Measurements from ENCODE around the gene OR4B1. TPM values are rescaled to one million over a fixed set of nuclear protein-coding genes. Genes with fewer than 3 reads are reported as not detected.

OR4B1 gene
- total and polyA plus RNA-seq, 2 donors (not counting 3 experiments of a cell fraction or from before 2014, with no cell fraction given), result not detected

DNA sequence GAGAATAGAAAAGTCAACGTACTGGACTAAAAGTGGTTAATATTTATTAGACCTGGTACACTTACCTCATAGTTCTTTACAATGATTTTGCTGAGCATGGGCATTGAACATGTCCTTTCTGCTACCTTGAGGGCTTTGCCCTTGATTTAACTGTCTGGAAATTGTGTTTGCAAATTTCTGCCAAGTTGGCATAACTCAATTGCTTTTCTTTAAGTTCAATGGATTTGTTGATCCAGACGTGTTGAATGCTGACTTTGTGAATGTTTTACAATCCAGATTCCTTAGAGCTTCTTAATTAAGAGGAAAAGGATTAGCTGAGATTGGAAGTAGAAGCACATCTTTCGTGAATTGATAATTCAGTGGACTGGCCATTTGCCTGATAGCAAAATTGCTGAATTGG is 21.1 kb downstream of the OR4B1 start:
- dilution Hi-C loops (cut with MboI; ENCODE audit: extremely low pct_ligation_motif_present, low sequenced_read_pairs) (no loop called here), intact Hi-C loops (cut with micrococcal nuclease) (no loop called here)
- H3K4me3 ChIP-seq (replicated peaks in 1 of 3; ENCODE audit: insufficient read depth in 1 of 3, low read depth in 1 of 3, low read length in 3 of 3), result no peak overlapping the region
- H3K79me2 ChIP-seq (ENCODE audit: control insufficient read depth, insufficient read depth, low read length), result no peaks in the 10 kb centered on the region
- no peak overlapping the region for H3K27ac ChIP-seq (ENCODE audit: insufficient read depth, low read depth, low read length)
- H2AFZ ChIP-seq (ENCODE audit: low read depth, low read length), result no peak overlapping the region
- no peak overlapping the region for H3K9ac ChIP-seq (replicated peaks; ENCODE audit: extremely low read depth, insufficient read depth, low read length)
- TF ChIP-seq, protein P1, sequence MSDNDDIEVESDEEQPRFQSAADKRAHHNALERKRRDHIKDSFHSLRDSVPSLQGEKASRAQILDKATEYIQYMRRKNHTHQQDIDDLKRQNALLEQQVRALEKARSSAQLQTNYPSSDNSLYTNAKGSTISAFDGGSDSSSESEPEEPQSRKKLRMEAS (IDR thresholded peaks at IDR 0.05; ENCODE audit: insufficient read depth, insufficient read length), result no peak
- TF ChIP-seq FOS (IDR thresholded peaks at IDR 0.05; ENCODE audit: borderline replicate concordance, insufficient read depth, low read length) (no peak), GATA2 (IDR thresholded peaks at IDR 0.05; ENCODE audit: insufficient read depth, insufficient read length, low read depth, low read length) (no peak), JUN (IDR thresholded peaks at IDR 0.05; ENCODE audit: borderline replicate concordance, insufficient read depth, insufficient read length, low read depth) (no peak), MYC (IDR thresholded peaks at IDR 0.05; ENCODE audit: low read depth, low read length) (no peak), POLR2A (IDR thresholded peaks at IDR 0.05; ENCODE audit: low read depth, low read length) (no peak), EZH2 (IDR thresholded peaks at IDR 0.05; ENCODE audit: borderline replicate concordance, low read depth, low read length, severe bottlenecking) (no peak), POLR2AphosphoS5 (IDR thresholded peaks at IDR 0.05; ENCODE audit: insufficient read depth, low read depth, low read length) (no peak)
- TF ChIP-seq, protein P2, sequence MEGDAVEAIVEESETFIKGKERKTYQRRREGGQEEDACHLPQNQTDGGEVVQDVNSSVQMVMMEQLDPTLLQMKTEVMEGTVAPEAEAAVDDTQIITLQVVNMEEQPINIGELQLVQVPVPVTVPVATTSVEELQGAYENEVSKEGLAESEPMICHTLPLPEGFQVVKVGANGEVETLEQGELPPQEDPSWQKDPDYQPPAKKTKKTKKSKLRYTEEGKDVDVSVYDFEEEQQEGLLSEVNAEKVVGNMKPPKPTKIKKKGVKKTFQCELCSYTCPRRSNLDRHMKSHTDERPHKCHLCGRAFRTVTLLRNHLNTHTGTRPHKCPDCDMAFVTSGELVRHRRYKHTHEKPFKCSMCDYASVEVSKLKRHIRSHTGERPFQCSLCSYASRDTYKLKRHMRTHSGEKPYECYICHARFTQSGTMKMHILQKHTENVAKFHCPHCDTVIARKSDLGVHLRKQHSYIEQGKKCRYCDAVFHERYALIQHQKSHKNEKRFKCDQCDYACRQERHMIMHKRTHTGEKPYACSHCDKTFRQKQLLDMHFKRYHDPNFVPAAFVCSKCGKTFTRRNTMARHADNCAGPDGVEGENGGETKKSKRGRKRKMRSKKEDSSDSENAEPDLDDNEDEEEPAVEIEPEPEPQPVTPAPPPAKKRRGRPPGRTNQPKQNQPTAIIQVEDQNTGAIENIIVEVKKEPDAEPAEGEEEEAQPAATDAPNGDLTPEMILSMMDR (IDR thresholded peaks at IDR 0.05; ENCODE audit: extremely low read depth in 1 of 2, insufficient read depth in 1 of 2, low read depth in 1 of 2, low read length in 2 of 2), result no peak
- no peak overlapping the region for H3K4me2 ChIP-seq (ENCODE audit: insufficient read depth, low read length)
- POLR2A ChIA-PET, result no interaction called here
- BruUV-seq (replicated peaks), result no TSS peak
- no peaks in the 10 kb centered on the region for H3K9me1 ChIP-seq (replicated peaks; ENCODE audit: control insufficient read depth, extremely low read depth, insufficient read depth, low read length)
- FAIRE-seq, result no peak
- no peaks in the 10 kb centered on the region for H3K4me1 ChIP-seq (ENCODE audit: control insufficient read depth, extremely low read depth, insufficient read depth, low read length)
- no peaks in the 10 kb centered on the region for H3K36me3 ChIP-seq (ENCODE audit: control insufficient read depth in 2 of 2, extremely low read depth in 1 of 2, insufficient read depth in 2 of 2, low read length in 2 of 2)
- H3K9me3 ChIP-seq (replicated peaks; ENCODE audit: control insufficient read depth, insufficient read depth, low read length), result no peaks in the 10 kb centered on the region
- no peak for DNase-seq (ENCODE audit: low read depth, low spot score)
- CTCF ChIA-PET, result no interaction called here
- H4K20me1 ChIP-seq (replicated peaks; ENCODE audit: control insufficient read depth, extremely low read depth, insufficient read depth, low read length), result no peaks in the 10 kb centered on the region
- no peaks in the 10 kb centered on the region for H3K27me3 ChIP-seq (ENCODE audit: control insufficient read depth in 2 of 2, insufficient read depth in 2 of 2, low read length in 2 of 2)

Data from endothelial cell of umbilical vein (primary cell).